NCI-H82 treated with DMSO at 0.1 percent for 48 hours (cell line): ENCODE data around the gene ZNF81.
"Not testable (repeated sequence)": the region's sequence is repeated elsewhere in the genome, so short reads cannot be mapped to it uniquely, and the experiment has no call there.

ENCODE experiments used
- DNase-seq: peaks from one replicate; lab custom pipeline; 2025; ENCODE audit not compliant: unreplicated experiment; lab: John Stamatoyannopoulos, UW

ZNF81 gene

GRCh38 chrX:47843363-47843762 is 6.7 kb downstream of the ZNF81 start:
- DNase-seq, result no peak

DNA sequence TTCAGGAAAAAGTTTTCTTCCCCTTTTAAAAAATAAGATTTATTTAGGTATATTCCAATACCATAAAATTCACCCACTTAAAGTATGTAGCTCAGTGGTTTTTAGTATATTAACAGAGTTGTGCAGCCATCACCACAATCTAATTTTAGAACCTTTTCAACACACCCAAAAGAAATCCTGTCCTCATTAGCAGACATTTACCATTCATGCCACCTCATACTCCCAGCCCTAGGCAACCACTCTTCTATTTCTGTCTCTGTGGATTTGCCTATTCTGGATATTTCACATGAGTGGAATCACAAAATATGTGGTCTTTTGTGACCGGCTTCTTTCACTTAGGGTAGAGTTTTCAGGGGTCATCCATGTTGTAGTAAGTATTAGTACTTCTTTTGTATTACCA is 7.4 kb downstream of the ZNF81 start:
- DNase-seq, result no peak

DNA sequence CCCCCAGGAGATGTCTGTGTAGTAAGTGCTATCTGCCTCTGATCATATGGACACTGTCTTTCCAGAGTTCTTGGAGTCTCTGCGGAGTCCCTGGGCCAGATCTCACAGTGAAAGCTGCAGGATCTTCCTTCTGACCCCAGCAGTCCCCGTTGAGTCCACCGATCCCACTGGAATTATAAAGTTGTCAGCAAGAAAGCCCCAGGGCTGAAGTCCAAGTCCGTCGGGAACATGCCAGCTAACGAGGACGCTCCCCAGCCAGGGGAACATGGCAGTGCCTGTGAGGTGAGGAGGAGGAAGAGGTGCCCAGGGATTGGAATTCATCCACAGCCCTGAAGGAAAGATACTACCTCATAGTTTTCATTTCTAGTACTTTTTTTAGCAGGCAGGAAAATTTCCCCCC is 9.3 kb downstream of the ZNF81 start:
- no peak for DNase-seq

DNA sequence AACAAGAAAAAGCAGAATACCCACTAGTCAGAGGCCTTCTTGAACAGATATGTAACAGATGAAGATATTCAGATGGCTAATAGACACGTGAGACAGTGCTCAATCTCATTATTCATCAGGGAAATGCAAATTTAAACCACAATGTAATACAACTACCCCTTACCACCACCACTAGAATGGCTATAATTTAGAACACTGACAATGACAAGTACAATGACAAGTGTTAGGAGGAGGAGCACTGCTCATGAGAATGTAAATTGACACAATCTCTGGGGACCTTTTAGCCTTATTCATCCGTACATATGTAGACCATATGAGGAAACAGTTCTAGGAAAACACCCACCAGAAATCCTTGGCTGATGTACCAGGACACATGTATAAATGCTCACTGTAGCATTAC is 13.1 kb downstream of the ZNF81 start:
- DNase-seq, result no peak

- DNase-seq, result not testable (repeated sequence)
Observed at GRCh38 chrX:47850389-47850788, 13.7 kb downstream of the ZNF81 start.

- DNase-seq, result no peak
Observed at GRCh38 chrX:47850901-47851300, 14.2 kb downstream of the ZNF81 start.

GRCh38 chrX:47854474-47854873 is 17.8 kb downstream of the ZNF81 start:
- DNase-seq, result no peak

- no peak for DNase-seq
Observed at GRCh38 chrX:47859686-47860085, 23.0 kb downstream of the ZNF81 start.

- DNase-seq, result no peak
Observed at GRCh38 chrX:47862680-47863079, 26.0 kb downstream of the ZNF81 start.

- DNase-seq, result no peak
Observed at GRCh38 chrX:47863187-47863586, 26.5 kb downstream of the ZNF81 start.

GRCh38 chrX:47864300-47864699 is 27.6 kb downstream of the ZNF81 start:
- DNase-seq, result no peak

GRCh38 chrX:47864785-47865184 is 28.1 kb downstream of the ZNF81 start:
- DNase-seq, result no peak

DNA sequence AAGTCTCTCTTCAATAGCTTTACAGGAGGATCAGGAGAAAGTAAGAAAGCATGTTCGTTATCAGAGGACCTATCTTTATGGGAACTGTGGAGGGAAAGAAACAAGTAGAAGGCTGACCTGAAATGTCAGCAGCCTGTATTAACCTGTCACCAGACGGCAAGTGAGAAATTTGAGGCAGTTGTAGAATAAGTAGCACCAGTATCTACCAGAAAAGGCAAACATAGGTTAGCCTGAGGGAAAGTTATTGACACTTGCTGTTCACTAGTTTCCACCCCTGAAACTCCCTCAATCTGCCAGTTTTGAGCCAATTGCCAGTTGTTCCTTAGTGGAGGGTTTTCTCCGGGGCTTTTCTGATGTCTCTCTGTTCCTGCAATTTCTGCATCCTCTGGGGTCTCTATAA is 36.4 kb downstream of the ZNF81 start:
- DNase-seq, result no peak

DNA sequence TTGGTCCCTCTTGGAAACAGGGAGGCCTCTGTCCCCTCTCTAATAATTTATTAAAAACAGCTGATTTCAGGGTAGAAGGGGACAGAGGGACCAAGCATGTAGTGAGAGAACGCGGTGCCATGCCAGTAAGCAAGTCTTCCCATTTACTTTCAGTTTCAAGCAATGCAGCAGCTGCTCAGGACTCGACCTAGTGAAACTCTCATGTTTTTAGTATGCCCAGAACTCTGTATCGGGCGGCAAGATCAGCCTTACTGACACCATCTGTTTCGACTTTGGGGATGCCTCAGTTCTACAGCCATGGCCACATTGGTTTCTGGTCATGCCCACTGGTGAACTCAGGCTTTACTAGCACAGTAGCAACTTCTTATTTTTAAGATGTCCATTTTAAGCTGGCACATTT is 40.6 kb downstream of the ZNF81 start:
- DNase-seq, result no peak

DNA sequence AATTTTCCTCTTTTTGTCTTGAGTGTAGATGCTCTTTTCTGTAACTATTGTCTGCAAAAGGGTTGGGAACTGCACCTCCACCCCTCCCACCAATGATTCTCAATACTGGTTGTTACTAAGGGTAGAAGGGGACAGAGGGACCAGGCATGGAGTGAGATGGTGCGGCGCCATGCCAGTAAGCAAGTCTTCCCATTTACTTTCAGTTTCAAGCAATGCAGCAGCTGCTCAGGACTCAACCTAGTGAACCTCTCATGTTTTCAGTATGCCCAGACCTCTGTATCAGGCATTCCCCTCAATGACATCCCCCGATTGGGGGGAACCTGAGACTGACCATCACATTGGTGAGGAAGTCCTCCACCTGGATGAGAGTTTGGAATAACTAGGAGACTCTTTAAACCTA is 41.5 kb downstream of the ZNF81 start:
- no peak for DNase-seq

- no peak for DNase-seq
Observed at GRCh38 chrX:47879463-47879862, 42.8 kb downstream of the ZNF81 start.

- DNase-seq, result no peak
Observed at GRCh38 chrX:47880927-47881326, 44.2 kb downstream of the ZNF81 start.

DNA sequence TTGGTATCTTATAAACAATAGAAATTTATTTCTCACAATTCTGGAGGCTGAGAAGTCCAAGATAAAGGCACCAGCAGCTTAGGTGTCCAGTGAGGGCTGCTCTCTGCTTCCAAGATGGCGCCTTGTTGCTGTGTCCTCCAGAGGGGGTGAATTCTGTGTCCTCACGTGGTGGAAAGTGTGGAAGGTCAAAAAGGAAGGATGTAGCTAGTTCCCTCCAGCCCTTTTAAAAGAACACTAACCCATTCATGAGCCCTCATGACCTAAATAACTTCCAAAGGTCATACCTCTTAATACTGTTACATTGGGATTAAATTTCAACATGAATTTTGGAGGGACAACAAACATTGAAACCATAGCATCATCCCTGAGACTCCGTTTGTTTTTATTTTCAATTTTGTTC is 48.8 kb downstream of the ZNF81 start:
- no peak for DNase-seq

DNA sequence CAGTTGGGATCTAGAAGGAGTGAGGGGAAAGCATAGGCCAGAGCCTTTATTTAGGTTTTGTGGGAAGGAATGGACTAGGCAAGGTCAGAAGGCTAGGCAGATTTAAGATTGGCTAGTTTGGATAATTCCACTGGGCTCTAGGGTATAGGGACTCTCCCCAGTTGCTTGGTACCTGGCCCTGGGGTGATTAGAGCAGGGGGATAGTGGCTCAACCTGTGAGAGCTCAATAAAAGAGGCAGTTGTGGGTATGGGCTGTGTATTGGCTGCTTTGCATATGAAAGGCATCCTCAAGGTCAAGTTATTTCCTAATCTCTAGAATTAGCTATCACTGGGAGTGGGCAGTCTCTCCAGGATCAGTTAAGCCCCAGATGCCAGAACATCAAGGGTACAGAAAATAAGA is 61.3 kb downstream of the ZNF81 start:
- no peak for DNase-seq

- no peak for DNase-seq
Observed at GRCh38 chrX:47900833-47901232, 64.1 kb downstream of the ZNF81 start.

GRCh38 chrX:47902161-47902560 is 65.5 kb downstream of the ZNF81 start:
- no peak for DNase-seq

DNA sequence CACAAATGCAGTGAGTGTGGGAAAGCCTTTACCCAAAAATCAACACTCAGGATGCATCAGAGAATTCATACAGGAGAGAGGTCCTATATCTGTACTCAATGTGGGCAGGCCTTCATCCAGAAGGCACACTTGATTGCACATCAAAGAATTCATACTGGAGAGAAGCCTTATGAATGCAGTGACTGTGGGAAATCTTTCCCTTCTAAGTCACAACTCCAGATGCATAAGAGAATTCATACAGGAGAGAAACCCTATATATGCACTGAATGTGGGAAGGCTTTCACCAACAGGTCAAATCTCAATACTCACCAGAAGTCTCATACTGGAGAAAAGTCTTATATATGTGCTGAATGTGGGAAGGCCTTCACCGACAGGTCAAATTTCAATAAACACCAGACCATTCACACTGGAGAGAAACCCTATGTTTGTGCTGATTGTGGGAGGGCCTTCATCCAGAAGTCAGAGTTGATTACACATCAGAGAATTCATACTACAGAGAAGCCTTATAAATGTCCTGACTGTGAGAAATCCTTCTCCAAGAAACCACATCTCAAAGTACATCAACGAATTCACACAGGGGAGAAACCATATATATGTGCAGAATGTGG is 79.3 kb downstream of the ZNF81 start:
- DNase-seq, result no peak

GRCh38 chrX:47918274-47918673 is 81.6 kb downstream of the ZNF81 start:
- DNase-seq, result no peak

DNA sequence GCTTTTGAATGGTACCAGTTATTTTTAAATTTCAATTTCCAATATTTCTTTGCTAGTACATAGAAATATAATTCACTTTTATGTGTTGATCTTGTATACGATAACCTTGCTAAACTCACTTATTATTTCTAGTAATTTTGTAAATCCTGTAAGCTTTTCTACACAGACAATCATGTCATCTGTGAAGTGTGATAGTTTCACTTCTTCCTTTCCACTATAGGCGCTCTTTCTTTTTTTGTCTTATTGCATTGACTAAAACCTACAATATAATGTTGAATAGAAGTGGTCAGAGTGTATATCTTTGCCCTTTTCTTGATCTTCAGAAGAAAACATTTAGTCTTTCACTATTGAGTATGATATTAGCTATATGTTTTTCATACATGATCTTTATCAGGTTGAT is 90.5 kb downstream of the ZNF81 start:
- no peak for DNase-seq
